Measurements from ENCODE around the gene C9orf72. TPM values are rescaled to one million over a fixed set of nuclear protein-coding genes. Genes with fewer than 3 reads are reported as not detected.

Gene C9orf72
- total RNA-seq, 1 experiment from 2014 or later = 38.3 TPM

DNA sequence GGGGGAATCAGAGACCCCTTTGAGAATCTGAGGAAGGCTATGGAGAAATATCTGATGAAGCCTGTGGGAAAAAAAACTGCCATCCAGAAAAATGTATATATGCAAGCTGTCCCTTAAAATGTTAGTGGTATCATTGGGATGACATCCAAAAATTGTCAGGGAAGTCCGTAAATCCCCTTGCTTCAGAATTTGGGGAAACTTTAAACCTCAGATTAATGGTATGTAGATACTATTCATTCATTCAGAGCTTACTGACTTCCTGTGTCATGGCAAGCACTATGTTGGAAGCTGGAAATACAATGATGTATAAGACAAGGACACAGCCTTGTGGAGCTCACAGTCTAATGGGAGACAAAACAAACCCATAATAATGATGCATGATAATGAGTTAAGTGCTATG is 32.8 kb downstream of the C9orf72 start:
- no peak for DNase-seq (ENCODE audit: extremely low read depth, low read depth)

DNA sequence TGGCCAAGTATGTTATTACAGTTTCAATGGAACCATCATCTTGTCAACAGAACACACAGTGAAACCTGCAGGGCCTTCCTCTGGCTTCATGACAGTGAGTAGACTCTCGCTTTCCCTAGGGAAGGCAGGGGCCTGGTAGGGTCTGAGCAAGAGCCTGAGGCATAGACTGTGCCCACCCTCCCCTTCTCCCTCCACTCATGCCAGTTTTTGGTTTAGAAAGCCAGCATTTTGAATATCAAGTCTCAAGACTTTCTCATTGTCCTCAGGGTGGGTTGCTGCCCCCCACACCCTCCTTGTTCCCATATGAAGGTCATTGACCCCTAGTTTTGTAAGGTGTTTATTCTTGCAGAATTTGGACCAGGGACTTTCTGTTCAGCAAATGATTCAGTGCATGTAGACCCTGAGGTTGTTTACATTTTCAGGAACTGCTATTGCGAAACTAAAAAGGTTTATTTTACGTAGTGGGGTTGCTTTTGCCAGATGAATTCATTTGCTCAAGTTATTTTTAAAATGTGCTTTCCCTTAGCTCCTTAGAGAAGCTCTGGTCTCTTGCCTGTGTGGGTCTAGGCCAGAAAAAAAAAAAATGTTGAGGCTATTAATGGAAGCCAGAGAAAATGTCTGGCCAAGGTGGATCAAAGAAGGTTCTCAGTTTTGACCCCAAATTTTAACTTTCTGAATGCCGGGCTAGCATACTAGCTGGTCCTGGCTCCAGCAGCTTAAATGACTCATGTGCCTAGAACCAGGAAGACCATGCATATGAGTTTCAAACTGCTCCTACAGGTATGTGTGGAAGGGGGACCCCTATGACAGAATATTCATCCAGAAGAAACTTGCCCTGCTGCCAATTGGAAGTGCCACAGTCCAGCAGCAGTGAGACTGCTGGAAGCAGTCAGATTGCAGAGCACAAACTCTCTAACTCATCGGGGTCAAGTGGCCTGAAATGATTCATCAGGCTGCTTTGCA is 33.5 kb downstream of the C9orf72 start:
- DNase-seq (ENCODE audit: extremely low read depth, low read depth) = no peak

DNA sequence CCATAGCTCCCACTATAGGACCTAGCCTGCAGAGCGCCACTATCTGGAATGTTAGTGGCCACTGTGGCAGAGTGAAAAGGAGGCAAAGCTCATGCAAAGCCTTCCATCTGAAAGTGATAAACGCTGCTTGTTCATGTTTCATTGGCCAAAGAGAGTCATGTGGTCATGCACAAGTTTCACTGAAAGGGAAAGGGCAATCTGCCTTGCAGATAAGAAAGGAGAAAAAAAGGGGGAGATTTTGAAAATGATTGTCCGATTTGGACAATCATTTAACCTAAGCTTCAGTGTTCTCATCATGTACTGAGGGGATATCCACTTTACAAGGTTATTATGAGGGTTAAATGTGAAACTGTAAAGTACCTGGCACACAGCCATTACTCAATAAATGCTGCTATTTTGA is 34.6 kb downstream of the C9orf72 start:
- DNase-seq (ENCODE audit: extremely low read depth, low read depth) = no peak

- no peak for DNase-seq (ENCODE audit: extremely low read depth, low read depth)
Measured at GRCh38 chr9:27537756-27538155, 35.5 kb downstream of the C9orf72 start.

- DNase-seq (ENCODE audit: extremely low read depth, low read depth) = no peak
Measured at GRCh38 chr9:27537027-27537435, 36.2 kb downstream of the C9orf72 start.

DNA sequence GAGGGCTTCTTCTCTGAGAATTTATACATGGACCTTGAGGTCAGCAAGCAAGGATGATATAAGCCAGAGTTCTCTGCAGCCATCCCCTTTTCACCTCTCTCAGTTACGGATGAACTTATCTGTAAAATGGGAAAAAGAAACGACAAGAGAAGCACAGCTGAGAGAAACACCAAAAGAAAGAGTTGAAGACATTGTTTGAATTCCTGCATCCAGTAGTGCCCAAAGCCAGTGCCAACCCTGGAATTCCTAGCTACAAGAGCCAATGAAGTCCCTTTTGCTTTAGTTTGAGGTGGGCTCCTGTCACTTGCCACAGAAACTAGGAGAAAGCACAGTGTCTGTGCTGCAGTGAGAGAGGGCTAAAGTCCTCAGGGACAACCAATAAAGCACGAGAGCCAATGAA is 37.1 kb downstream of the C9orf72 start:
- DNase-seq (ENCODE audit: extremely low read depth, low read depth) = no peak

- no peak for DNase-seq (ENCODE audit: extremely low read depth, low read depth)
Measured at GRCh38 chr9:27535701-27536118, 37.6 kb downstream of the C9orf72 start.

DNA sequence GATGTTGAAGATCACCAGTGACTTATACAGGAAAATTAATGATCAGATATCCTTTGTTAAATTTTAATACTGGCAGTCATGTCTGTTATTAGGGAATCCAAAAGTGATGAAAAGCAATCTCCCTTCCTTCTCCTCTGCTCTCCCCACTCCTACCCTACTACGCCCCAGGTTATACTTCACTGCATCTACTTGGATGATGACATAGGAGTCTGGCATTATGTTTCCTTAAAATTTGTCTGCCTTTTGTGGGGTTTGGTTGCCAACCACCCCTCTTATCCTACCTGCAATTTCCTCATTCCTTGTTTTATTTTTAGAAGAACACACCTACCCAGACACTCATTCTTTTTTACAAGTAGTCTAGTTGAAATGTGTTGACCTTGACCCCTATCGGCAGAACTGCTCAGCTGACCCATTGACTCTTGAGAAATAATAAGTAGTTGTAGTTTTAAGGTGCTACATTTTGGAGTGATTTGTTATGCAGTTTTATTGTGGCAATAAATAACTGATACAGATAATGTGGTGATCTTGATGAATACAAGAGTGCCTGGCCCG is 38.5 kb downstream of the C9orf72 start:
- no peak for DNase-seq (ENCODE audit: extremely low read depth, low read depth)

GRCh38 chr9:27534131-27534530 is 39.1 kb downstream of the C9orf72 start:
- no peak for DNase-seq (ENCODE audit: extremely low read depth, low read depth)

- DNase-seq (ENCODE audit: extremely low read depth, low read depth) = no peak
Measured at GRCh38 chr9:27533311-27533710, 40.0 kb downstream of the C9orf72 start.

DNA sequence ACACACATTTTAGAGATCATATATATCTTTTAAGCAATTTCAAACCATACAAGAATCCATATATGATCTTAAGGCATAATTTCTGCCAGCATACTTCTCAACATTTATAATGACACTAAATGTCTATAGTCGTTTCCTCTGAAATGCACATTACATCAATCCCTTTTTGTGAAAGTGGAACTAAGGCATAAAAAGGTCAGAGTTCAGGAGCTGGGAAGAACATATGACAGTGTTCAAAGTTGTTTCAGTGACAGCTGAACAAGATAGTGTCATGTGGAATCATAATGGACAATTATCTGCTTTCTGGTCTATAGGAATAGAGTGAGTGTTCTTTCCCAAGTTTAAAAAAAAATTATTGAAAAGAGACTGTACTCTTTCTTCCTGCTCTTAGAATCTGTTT is 41.2 kb downstream of the C9orf72 start:
- DNase-seq (ENCODE audit: extremely low read depth, low read depth) = no peak

DNA sequence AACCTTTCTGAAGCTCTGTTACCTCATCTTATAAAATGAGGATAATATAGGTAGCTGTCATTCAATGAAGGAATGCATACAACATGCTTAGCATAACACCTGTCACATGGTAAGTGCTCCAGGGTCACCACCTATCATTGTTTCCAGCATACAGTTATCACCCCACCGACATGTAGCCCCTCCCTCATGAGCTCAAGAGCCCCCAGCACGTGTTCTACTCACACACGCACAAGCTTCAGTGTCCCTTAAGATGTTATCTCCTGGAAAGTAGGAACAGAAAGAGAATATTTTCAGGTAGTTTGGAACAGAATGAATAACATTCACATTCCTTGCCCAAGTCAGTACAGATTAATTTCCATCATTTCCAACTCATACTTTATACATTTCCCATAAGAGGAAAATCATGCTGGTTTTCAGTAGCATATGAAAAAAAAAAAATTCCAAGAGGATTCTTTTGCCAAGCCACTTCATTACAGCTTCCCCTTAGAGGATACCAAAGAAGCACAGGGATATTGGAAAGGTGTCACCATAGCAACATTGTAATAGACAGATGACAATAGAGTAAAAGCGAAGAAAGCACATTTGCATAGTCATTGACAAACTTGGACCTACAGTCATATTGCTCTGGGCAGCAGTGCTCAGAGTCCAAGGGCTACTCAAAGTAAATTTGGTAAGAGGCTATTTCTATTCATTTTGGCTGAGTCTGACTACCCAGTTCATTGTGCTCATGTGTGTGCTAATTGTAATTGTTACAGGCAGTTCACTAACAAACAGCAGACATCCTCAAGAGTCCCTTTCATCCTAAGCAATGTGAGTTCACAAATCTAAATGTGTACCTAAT is 42.1 kb downstream of the C9orf72 start:
- no peak for DNase-seq (ENCODE audit: extremely low read depth, low read depth)

DNA sequence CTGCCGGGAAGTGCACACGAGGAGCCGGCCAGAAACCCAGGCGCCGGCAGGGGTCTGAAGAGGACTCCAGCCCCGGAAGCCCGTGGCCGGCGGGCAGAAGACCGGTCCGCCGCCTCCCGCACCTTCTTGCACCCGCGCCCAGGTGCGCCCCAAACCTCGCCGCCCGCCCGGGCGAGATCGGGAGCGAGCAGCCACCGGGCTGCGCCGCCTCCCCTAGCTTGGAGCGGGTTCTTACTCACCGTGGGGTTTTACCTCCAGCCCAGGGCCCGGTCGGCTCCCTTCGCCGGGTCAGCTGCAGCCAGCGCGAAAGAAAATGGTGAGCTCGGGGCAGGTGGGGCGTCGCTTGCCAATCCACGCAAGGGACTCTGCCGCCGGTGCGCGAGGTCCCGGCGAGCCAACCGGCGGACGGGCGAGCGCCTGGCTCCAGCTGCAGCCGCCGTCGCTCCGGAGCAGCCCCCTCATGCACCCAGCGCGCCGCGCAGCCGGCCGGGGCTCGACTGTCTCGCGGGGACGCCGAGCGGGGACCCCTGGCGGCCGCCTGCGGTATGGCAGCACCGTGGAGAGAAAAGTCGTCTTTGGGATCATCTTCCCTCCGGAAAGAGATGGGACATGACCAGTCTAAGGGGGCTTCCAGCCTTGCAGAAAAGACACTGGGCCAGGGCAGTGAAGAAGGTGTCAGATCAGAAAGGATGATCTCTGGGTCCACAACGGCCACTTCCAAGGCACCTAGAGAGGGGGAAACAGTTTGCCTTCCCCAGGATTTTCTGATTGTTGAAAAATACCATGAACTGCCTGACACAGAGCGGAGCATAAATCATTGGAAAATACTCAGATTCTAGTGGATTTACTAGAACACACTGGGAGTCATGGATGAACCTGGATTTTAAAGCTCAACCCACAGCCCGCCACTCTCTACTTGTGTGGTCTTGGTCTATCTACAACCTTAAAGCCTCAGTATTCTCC is 43.7 kb downstream of the C9orf72 start, which contains the start of gene MOB3B:
Gene MOB3B (minus strand): TSS at position 499 of the 963 bp plus-strand sequence. CDS start 74,264 bp downstream, outside the sequence.
- DNase-seq (ENCODE audit: extremely low read depth, low read depth) = peak; percentile 15

DNA sequence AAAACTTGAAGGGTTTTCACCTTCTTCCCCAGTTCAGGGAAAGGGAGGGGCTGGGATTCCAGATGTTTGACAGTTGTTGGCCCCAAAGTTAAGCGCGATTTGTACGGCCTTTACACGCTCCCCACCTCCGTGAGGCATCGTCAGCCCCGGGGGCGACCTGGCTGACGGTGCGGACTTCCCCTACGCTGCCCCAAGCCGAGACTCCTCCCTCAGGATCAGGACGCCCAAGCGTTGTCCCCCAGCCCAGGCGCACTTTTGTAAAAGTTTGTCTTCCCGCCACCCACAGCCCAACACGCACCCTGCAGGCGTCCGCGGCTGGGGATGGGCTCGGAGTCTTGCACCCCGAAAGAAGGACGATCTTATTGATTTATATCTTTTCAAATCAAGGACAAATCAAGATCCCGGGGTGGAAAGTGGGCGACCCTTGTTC is 44.4 kb downstream of the C9orf72 start:
- DNase-seq (ENCODE audit: extremely low read depth, low read depth) = no peak

- no peak for DNase-seq (ENCODE audit: extremely low read depth, low read depth)
Measured at GRCh38 chr9:27528076-27528885, 45.0 kb downstream of the C9orf72 start.

GRCh38 chr9:27527702-27528075 is 45.6 kb downstream of the C9orf72 start:
- DNase-seq (ENCODE audit: extremely low read depth, low read depth) = no peak

- no peak for DNase-seq (ENCODE audit: extremely low read depth, low read depth)
Measured at GRCh38 chr9:27524236-27524635, 49.0 kb downstream of the C9orf72 start, which contains the start of gene IFNK. IFNK (plus strand) TSS chr9:27524290; CDS start chr9:27524337, 47 bp downstream.

DNA sequence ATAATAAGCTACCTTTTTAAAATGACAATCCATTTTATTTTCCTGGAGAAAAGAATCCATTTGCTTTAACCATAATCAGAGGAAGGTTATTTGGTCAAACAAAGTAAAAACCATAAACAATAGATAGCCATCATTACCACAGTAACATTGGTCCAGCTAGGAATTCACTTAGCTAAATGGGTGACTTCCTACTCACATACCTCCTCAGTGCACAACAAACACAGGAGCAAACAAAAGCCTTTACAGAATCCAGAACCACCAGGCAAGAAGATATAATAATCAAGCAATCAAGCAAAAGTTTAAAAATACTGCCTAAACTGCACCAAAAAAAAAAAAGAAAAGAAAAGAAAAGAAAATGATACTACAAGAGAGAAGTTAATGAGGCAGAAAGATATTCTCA is 50.1 kb downstream of the C9orf72 start:
- DNase-seq (ENCODE audit: extremely low read depth, low read depth) = no peak

- no peak for DNase-seq (ENCODE audit: extremely low read depth, low read depth)
Measured at GRCh38 chr9:27520986-27521385, 52.3 kb downstream of the C9orf72 start.

Data from NCI-H460 (cell line).